Osteocyte (in vitro differentiated cells): ENCODE measurements around the gene NOB1. TPM values are rescaled to one million over a fixed set of nuclear protein-coding genes. Genes with fewer than 3 reads are reported as not detected.

Experiments
- DNase-seq: peaks from one replicate; pipeline ENCODE4 v3.0.0; 2021; ENCODE audit warnings: mixed read lengths; ENCODE audit not compliant: unreplicated experiment; ENCODE audit errors: extremely low spot score
- H3K27ac Mint-ChIP-seq: one replicate; pipeline ENCODE4 v1.8.0; 2021; ENCODE audit warnings: mild to moderate bottlenecking, mixed read lengths; ENCODE audit not compliant: unreplicated experiment
- H3K27me3 Mint-ChIP-seq: one replicate; pipeline ENCODE4 v1.8.0; 2021; ENCODE audit warnings: mixed read lengths; ENCODE audit not compliant: unreplicated experiment
- H3K36me3 Mint-ChIP-seq: one replicate; pipeline ENCODE4 v1.8.0; 2021; ENCODE audit warnings: mixed read lengths; ENCODE audit not compliant: unreplicated experiment
- H3K4me1 Mint-ChIP-seq: one replicate; pipeline ENCODE4 v1.8.0; 2021; ENCODE audit warnings: mixed read lengths; ENCODE audit not compliant: unreplicated experiment
- H3K4me3 Mint-ChIP-seq: one replicate; pipeline ENCODE4 v1.8.0; 2021; ENCODE audit warnings: mild to moderate bottlenecking, moderate library complexity, mixed read lengths; ENCODE audit not compliant: unreplicated experiment
- H3K9me3 Mint-ChIP-seq: one replicate; pipeline ENCODE4 v1.8.0; 2021; ENCODE audit warnings: mixed read lengths; ENCODE audit not compliant: unreplicated experiment
- total RNA-seq: library from RNA; stranded (reverse); gene quantifications from 2 replicates; pipeline ENCODE4 v1.2.1, GENCODE V29; 2021
- TF ChIP-seq, protein P1 (sequence below): fragments of 200-600 bp; sonication (generic); IDR thresholded peaks from 2 replicates; pipeline ENCODE4 v1.5.0; 2021; ENCODE audit warnings: antibody characterized with exemption, mild to moderate bottlenecking, moderate library complexity

Gene NOB1
- total RNA-seq, 1 donor from 2014 or later: 43.3 TPM

DNA sequence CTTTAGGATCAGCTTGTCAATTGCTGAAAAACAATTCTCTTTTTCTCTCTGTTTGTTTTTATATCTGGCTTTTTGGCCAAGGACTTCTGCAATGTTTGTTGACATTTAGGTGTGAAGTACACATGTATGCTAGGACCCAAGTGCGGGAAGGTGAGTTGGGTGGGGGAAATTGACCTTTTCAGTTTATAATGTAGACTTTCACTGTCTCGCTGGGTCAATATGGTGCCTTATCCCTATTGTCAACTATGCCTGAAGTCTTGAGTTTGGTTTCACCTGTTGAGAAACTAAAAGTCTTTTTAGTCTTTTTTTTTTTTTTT lies 16.9 kb upstream of the NOB1 start:
- no peaks in the 10 kb centered on the region for H3K27me3 Mint-ChIP-seq
- peaks cover 5% of the 10 kb centered on the region for H3K9me3 Mint-ChIP-seq
- no peak for DNase-seq
- peaks cover 3% of the 10 kb centered on the region for H3K36me3 Mint-ChIP-seq
- H3K27ac Mint-ChIP-seq: no peak overlapping the region
- H3K4me3 Mint-ChIP-seq: no peak overlapping the region
- TF ChIP-seq, protein P1, sequence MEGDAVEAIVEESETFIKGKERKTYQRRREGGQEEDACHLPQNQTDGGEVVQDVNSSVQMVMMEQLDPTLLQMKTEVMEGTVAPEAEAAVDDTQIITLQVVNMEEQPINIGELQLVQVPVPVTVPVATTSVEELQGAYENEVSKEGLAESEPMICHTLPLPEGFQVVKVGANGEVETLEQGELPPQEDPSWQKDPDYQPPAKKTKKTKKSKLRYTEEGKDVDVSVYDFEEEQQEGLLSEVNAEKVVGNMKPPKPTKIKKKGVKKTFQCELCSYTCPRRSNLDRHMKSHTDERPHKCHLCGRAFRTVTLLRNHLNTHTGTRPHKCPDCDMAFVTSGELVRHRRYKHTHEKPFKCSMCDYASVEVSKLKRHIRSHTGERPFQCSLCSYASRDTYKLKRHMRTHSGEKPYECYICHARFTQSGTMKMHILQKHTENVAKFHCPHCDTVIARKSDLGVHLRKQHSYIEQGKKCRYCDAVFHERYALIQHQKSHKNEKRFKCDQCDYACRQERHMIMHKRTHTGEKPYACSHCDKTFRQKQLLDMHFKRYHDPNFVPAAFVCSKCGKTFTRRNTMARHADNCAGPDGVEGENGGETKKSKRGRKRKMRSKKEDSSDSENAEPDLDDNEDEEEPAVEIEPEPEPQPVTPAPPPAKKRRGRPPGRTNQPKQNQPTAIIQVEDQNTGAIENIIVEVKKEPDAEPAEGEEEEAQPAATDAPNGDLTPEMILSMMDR: no peak
- peaks cover 16% of the 10 kb centered on the region for H3K4me1 Mint-ChIP-seq

DNA sequence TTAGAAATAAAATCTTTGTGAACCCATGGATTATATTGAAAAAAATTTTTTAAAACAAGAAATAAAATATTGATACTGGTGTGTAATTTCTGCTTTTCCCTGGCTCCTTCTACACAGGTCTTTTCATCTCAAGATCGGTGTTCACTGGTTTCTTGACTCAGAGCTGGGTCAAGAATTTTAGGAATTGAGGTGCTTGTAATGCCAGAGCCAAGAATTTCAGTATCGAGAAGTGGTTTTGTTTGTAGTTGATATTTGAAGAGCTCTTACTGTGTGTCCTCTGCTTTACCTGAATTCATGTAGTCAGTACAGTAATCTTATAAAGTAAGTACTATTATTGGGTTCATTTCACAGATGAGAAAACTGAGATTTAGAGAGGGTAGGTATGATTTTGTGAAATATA lies 14.7 kb upstream of the NOB1 start:
- H3K9me3 Mint-ChIP-seq: no peaks in the 10 kb centered on the region
- H3K4me3 Mint-ChIP-seq: no peak overlapping the region
- no peaks in the 10 kb centered on the region for H3K36me3 Mint-ChIP-seq
- TF ChIP-seq, protein P1: no peak
- no peaks in the 10 kb centered on the region for H3K27me3 Mint-ChIP-seq
- peaks cover 16% of the 10 kb centered on the region for H3K4me1 Mint-ChIP-seq
- no peak overlapping the region for H3K27ac Mint-ChIP-seq
- no peak for DNase-seq

DNA sequence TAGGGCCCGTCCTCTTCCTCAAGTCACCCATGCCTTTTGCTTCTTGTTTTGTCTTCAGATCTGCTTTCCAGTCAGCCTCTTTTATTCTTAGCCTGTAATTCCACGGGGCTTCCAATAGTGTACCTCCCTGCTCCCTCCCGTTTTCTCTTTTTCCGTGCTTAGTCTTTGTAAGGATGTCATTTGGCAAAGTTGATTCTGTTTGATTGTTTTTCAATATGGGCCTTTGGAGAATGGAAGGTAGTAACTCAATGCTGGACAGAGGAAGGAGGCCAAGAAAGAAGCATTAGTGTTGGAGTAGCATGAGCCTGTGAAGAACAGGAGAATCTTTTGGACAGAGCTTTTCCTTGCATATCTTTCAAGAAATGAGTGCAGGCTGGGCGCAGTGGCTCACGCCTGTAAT lies 13.9 kb upstream of the NOB1 start:
- no peaks in the 10 kb centered on the region for H3K27me3 Mint-ChIP-seq
- peaks cover 15% of the 10 kb centered on the region for H3K4me1 Mint-ChIP-seq
- H3K4me3 Mint-ChIP-seq: no peak overlapping the region
- TF ChIP-seq, protein P1: no peak
- H3K36me3 Mint-ChIP-seq: no peaks in the 10 kb centered on the region
- DNase-seq: no peak
- no peak overlapping the region for H3K27ac Mint-ChIP-seq
- H3K9me3 Mint-ChIP-seq: no peaks in the 10 kb centered on the region

DNA sequence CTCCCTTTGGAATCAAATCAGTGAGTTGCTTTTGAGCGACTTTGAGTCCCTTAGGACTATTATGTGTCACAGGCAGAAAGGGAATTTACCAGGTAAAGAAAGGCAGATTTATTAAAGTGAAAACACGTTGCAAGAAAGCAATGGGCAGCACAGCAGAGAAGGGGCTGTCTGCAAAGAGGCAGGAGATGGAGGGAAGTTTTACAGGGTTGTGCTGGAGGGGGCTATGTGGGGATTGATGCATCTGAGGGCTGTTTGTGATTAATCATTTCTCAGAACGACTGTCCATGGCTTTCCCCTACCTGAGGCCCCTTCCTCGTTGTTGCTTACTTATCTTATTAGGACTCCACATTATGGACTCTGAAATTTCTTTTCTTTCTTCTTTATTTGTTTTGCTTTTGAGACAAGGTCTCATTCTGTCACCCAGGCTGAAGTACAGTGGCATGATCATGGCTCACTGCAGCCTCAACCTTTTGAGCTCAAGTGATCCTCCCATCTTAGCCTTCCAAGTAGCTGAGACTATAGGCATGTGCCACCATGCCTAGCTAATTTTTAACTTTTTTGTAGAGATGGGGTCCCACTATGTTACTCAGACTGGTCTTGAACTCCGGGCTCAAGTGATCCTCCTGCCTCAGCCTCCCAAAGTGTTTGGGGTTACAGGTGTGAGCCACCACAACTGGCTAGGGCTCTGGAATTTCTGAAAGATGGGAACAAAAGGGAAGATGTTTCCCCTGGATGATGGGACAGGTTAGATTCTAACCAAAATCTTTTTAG lies 12.9 kb upstream of the NOB1 start:
- Mint-ChIP-seq H3K4me1 (peaks cover 14% of the 10 kb centered on the region), H3K4me3 (no peak overlapping the region), H3K9me3 (no peaks in the 10 kb centered on the region), H3K27me3 (no peaks in the 10 kb centered on the region), H3K36me3 (no peaks in the 10 kb centered on the region), H3K27ac (no peak overlapping the region)
- DNase-seq: no peak
- TF ChIP-seq, protein P1: no peak

DNA sequence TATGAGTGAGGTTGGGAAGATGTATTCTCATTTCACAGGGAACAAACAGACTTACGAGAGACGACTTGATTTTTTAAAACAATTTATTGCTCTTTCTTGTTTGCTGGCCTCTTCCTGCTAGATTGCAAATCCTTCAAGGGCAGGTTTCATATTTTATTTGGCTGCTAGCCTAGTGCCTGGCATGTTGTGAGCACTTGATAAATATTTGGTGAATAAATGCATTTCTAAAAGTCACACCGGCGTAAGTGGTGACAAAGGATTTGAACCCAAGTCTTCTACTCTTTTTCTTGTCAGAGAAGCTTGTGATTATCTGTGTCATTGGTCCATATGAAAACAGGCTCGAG lies 8.8 kb upstream of the NOB1 start:
- H3K27ac Mint-ChIP-seq: peak overlapping the region; percentile 95
- no peaks in the 10 kb centered on the region for H3K9me3 Mint-ChIP-seq
- no peak for DNase-seq
- H3K27me3 Mint-ChIP-seq: peaks cover under 1% of the 10 kb centered on the region
- H3K36me3 Mint-ChIP-seq: no peaks in the 10 kb centered on the region
- peak overlapping the region; percentile 90 for H3K4me3 Mint-ChIP-seq
- TF ChIP-seq, protein P1: no peak
- H3K4me1 Mint-ChIP-seq: peaks cover 11% of the 10 kb centered on the region
